GM12874 (cell line): Measurements from ENCODE around the gene ZNFX1.

Experiments
- CTCF ChIP-seq: IDR thresholded peaks from 2 replicates; pipeline ENCODE4 v1.5.1; 2011; ENCODE audit warnings: low read depth, mild to moderate bottlenecking, control low read depth, low read length, moderate library complexity; ENCODE audit not compliant: insufficient read depth

ZNFX1 gene

GRCh38 chr20:49237531-49237930 lies 40.3 kb downstream of the ZNFX1 start:
- no peak for TF ChIP-seq CTCF

GRCh38 chr20:49236301-49236700 lies 41.6 kb downstream of the ZNFX1 start:
- TF ChIP-seq CTCF: no peak

- TF ChIP-seq CTCF: no peak
Observed at GRCh38 chr20:49234831-49235230, 43.0 kb downstream of the ZNFX1 start.

GRCh38 chr20:49233226-49233625 lies 44.6 kb downstream of the ZNFX1 start:
- no peak for TF ChIP-seq CTCF

GRCh38 chr20:49231471-49231870 lies 46.4 kb downstream of the ZNFX1 start:
- TF ChIP-seq CTCF: no peak

GRCh38 chr20:49230561-49231133 lies 47.2 kb downstream of the ZNFX1 start:
- no peak for TF ChIP-seq CTCF

- TF ChIP-seq CTCF: no peak
Observed at GRCh38 chr20:49230021-49230420, 47.8 kb downstream of the ZNFX1 start.
